NCI-H187 (cell line): ENCODE results near the gene PRICKLE2.

Experiments
- DNase-seq, 2 experiments: peaks; one replicate each; lab custom pipeline; 2025; lab: John Stamatoyannopoulos, UW

Gene PRICKLE2, protein sequence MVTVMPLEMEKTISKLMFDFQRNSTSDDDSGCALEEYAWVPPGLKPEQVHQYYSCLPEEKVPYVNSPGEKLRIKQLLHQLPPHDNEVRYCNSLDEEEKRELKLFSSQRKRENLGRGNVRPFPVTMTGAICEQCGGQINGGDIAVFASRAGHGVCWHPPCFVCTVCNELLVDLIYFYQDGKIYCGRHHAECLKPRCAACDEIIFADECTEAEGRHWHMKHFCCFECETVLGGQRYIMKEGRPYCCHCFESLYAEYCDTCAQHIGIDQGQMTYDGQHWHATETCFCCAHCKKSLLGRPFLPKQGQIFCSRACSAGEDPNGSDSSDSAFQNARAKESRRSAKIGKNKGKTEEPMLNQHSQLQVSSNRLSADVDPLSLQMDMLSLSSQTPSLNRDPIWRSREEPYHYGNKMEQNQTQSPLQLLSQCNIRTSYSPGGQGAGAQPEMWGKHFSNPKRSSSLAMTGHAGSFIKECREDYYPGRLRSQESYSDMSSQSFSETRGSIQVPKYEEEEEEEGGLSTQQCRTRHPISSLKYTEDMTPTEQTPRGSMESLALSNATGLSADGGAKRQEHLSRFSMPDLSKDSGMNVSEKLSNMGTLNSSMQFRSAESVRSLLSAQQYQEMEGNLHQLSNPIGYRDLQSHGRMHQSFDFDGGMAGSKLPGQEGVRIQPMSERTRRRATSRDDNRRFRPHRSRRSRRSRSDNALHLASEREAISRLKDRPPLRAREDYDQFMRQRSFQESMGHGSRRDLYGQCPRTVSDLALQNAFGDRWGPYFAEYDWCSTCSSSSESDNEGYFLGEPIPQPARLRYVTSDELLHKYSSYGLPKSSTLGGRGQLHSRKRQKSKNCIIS

DNA sequence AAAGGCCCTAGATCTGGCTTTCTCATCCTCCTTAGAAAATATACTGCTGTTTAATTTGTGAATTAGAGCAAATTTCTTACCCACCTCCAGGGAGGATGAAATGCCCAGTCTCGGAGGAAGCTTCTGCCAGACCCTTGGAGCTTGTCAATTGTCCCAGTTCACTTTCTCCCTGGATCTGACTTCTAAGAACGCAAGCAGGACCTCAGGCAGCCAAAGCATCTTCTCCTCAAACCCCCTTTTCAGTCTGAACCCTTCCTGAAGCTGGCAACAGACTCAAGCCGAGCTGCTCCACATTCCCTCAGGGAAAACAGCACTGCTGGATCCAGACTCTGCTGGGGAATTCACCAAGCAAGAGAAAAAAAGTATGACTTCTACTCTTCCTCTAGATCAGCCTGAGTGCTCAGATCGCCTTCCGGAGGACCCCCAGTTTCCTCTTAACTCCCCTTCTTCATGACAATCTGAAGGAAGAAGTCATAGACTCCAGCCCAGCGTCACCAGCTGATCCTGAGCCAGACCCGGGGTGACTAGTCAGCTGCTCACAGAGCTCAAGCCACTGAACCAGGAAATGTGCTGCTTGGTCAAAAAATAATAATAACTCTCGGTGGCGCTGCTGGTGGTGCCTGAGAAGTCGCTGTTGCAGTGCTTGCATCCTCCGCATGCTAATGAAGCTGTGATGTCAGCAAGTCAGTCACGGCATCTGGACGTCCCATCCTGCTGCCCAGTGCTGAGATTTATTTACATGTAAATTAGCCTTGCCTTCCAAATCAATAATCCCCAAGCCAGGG is at the start of gene PRICKLE2:
Gene PRICKLE2 (minus strand): TSS at position 641 of the 785 bp plus-strand sequence. CDS start 26,539 bp downstream, outside the sequence.
- no peak for DNase-seq

DNA sequence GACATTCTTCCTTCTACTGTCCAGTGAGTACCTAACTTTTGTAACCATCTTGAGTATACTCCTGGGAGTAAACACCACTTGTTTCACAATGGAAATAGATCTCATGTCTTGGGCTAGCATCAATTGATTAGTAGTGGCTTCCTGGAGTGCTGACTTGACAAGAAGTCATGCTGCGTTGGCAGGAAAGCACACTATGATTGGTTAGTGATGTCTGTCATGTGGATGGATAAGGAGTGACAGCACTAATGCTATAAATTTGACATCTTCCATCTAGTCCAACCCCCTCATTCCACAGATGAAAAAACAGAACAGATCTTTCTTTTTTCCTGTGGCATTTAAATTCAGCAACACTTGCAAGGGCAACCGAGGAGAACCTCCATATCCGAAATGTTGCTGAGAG is 47.6 kb upstream of the PRICKLE2 start:
- no peak for DNase-seq

DNA sequence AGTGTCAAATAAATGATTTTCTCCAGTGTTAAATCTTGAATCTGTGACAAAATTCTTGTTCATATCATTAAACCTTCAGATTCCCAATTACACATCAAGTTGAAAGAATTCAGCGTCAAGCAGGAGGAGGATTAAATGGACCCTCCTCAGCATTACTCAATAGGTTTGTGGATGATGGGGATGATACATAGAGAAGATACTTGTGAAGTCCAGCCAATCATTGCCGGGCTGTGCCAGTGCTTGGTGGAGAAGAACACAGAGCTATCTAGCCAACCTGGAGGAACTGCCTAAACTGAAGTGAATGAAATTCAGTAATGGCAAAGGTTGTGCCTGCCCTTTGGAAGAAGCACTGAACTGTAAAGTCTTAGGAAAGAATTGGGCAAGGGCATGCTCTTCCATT is 47.0 kb upstream of the PRICKLE2 start:
- no peak for DNase-seq

DNA sequence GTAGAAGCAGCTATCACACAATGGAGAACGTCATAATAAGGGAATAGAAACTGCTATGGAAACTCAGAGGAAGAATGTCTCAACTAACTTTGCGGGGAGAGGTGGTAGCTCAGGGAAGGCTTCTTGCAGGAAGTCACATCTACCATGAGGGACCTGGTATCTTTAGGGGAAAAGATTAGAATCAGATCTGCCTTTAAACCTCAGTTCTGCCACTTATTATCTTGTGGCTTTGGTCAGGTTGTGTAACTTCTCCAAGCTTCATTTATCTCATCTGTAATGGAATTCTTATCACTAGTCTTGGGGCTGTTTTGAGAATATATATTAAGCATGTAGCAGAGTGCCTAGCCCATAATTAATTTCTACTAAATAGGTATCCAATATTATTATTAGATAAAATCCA is 46.4 kb upstream of the PRICKLE2 start:
- no peak for DNase-seq

DNA sequence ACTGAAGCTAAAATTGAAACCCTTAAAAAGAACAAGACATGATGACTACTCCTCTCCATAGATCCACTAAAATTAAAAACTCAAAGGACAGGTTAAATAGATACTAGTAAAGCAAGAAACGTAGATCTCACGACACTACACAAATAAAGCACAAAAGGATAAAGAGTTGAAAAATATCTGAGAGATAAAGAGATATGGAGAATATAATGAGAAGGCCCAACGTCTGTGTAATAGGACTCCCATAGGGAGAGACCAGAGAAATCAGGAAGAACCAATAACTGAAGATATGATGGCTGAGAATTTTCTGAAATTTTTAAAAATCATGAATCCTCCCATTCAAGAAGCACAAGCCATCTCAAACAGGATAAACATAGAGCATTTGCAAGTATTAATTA is 45.6 kb upstream of the PRICKLE2 start:
- DNase-seq, result no peak

DNA sequence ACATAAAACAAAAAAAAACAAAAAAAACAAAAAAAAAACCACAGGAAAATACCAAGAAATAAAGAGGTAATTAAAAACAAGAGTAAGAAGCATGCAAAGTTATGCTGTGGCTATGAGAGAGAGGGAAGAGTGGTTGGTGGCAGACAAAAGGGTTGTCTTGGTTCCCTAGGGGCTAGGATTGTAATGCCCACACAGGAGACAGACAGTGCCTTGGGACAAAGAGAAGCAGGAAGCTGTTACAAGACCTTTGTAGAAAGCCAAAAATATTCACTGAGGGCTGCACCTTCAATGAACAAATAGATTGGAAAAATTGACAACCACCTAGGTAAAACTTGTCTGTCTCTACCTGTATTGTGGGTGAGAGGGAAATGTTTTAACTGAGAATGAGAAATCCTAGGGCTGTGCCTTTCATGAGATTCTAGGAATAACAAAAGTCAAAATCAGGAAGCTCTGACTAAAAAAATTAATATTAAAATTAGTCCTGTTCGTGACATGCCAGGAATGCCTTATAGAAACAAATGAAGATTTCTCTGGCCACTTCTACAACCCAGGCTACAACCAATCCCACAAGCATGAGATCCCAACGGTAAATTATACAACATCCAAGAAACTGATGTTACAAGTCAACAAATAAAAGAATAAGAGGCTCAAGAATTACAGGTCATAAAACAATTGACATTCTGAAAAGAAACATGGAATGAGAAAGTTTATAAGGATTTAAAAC is 45.0 kb upstream of the PRICKLE2 start:
- no peak for DNase-seq

DNA sequence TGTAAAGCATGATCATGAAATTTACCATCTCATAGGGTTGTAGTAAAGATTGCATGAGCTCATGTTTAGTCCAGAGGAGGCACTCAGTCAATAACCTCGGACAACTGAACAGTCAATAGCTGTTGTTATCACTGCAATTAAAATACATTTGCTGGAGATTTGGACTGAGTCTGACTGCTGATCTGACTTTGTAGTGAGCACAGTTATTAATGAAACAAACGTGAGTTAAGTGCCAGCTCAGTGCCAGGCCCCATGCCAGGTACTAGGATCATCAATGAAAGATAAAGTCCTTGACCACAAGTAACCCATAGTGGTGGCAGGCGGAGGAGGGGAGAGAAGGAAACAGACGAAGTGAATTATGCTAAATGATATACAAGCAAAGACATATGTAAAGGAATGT is 43.7 kb upstream of the PRICKLE2 start:
- DNase-seq, result no peak

DNA sequence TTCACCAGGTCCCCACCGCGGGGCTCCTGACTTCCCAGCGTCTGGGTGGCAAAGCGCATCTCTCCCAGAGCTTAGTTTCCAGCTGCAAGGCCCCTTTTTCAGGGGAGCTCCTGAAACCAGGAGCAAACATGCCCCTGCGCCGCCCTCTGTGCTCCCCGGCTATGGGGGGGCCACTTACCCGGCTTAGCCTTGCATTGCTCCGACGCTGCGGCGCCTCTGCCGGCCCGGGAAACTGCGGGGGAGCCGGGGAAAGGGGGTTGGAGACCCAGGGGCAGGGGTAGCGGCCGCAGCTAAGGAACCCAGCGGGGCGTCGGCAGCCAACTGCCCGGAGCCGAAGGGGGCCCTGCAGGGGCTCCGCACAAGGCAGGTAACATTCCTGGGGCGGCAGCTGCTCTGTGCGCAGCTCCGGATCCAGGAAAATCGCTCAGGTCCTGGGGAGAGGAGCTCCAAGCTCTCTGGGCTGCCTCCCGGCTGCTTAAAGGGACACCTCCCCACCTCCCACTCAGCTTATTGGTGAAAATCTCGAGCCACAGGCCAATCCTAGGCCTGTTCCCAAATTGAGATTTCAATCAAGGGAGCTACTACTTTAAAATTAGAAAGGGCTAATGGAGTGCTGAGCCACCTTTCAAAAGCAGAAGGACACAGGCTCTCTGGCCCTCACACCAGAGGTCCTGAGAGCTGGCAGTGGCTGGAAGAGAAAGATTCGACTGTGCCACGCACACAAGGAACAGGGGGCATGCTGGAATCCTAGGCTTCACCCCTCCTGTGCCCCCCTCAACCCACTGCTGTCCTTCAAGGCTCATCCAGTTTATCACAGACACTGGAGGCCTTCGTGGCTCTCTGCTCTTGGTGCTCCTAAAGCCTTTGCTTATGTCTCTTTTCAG is 42.7 kb upstream of the PRICKLE2 start:
- no peak for DNase-seq

DNA sequence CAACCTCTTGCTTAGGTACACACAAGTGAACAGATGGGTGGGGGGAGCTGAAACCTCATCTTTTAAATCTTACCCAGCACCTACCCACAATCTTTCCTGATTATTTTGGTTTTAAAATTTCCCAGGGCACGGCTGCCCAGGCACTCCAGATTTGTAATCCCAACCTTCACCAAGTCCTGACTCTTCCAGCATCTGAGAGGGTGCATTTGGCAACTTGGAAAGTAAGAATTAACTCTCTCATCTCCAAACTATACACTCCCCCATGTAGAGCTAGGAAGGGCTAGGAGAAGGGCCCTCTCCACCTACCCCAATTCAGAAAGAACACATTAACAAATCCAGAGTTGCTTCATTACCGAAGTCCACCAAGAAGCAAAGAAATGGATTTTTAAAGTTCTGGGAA is 41.7 kb upstream of the PRICKLE2 start:
- DNase-seq, result no peak

DNA sequence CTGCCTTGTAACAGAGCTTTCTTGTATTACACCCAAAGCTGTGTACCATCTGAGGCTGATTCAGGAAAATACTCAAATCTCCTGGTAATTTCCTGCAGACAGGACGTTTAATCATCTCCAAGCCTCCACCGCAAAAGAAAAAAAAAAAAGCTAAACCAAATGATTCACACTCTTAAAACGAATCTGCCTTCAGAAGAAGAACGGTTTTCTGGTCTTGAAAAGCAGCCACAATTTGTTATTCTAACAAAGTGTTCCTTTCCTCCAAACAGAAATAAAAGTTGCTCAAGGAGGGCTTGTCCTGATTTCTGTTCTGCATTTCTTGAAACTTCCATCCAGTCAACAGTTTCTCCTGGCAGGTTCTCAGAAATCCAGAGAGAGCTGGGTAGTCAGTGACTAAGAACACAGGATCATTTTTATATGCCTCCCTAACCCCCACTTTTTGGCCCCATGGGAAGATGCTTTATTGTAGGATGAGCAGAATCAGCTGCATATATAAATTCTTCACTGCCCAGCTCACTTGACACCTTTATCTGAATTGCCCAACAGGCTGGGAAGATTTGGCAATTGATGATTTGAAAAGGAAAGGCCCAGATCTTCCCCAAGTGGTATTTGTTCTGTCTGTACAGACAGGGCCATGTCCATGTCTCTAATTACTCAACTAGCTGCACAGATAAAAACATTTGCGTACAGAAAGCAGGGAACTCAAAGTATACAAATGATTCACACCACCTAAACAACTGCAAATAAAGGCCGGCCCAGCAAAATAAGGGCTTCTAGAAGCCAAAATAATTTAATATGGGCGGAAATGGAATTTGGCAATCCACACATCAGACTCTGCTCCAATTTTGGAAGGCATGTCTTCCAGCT is 41.0 kb upstream of the PRICKLE2 start:
- DNase-seq, result no peak

DNA sequence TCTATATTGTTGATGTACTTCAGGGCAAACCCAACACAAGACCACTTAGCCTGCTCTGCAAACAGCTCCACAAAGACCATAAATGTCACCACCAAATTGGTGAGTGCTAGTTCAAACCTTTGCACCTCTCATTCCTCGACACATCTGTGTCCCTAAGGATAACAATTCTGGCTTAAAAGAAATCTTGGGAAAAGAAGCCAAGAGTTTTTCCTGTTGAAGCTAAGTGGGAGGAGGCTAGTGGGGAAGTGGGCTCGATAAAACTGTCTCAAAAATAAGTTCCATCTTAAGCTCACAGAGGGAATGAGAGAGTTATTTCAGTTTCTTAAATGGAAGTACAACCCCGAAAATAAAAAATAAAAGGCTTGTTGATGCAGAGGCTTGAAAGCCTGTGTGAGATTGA is 40.4 kb upstream of the PRICKLE2 start:
- DNase-seq, result no peak

DNA sequence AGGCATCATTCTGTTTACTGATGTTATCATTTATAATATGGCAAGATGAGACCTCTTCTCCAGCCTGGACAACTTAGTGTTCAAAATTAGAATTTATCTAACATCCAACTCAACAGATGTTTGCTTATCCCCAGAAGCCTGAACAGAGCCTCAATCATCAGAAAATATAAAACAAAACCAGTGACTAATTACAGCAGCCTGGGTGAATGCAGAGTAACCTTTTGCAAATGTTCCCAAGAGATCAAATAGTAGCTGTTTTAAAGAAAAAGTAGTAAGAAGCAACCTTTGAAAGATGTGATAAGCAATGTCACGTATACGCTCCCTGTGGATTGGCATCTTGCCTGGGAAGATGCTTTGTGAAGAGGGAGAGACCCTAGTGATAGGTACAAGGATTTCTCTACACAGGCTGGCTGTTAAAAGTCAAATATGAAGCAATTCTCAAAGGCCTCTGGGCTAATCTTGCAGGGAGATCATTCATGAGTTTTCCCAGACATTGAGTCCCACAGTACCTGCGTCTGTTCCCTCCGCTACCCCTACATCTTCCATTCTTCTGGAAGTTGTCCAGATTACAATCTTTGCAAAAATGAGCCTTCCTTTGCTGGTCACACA is 39.3 kb upstream of the PRICKLE2 start:
- no peak for DNase-seq

DNA sequence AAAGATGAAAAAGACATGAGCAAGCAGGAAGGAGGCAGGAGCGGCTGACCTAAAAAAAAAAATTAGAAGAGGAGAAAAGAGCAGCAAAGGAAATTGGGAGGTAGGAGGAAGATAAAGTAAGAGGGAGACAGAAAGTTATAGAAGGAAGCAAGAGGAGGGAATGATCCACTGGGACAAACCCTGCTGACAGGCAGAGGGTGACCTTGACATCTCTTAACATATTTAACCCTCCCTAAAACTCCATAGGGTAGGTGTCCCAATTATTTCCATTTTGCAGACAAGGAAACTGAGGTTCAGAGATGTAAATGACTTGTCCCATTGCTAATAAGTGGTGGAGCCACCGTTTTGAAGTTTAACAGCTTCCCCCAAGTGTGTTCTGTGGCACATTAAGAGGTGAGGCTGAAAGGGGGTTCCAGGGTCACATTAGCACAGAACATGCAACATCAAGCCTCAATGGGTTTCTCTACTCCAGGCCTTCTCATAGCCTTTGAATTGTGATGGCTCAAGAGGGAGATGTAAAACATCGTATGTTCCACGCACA is 37.4 kb upstream of the PRICKLE2 start:
- no peak for DNase-seq

DNA sequence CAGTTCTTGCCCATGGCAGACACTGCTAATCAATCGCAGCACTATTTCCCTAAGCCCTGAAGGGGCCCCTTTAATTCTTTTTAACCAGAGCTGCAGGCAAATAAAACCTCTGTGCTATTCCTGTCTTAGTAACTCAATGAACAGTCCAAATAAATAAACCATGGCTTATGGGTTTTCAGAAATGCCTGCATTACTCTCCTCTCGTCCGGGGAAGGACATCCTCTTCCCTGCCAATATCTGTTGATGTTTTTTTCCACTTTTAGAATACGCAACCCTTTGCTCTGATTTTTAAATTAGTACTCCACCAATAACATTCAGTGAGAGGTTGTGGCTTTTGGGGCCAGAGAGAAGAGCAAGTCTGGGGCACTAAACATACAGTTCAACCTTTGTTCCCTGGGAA is 35.2 kb upstream of the PRICKLE2 start:
- DNase-seq, result no peak

DNA sequence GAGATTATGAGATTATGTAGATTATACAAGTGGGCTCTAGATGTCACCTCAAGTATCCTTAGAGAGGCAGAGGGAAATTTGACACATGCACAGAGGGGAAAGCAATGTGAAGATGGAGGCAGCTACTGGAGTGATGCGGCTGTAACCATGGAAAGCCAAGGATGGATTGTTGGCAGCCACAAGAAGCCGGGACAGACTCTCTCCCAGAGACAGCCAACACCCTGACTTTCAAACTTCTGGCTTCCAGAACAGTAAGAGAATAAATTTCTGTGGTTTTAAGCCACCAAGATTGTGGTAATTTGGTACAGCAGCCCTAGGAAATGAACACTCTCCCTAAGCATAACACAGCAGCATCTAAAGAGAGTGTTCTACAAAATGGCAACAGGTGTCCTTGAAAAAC is 34.4 kb upstream of the PRICKLE2 start:
- DNase-seq, result no peak

DNA sequence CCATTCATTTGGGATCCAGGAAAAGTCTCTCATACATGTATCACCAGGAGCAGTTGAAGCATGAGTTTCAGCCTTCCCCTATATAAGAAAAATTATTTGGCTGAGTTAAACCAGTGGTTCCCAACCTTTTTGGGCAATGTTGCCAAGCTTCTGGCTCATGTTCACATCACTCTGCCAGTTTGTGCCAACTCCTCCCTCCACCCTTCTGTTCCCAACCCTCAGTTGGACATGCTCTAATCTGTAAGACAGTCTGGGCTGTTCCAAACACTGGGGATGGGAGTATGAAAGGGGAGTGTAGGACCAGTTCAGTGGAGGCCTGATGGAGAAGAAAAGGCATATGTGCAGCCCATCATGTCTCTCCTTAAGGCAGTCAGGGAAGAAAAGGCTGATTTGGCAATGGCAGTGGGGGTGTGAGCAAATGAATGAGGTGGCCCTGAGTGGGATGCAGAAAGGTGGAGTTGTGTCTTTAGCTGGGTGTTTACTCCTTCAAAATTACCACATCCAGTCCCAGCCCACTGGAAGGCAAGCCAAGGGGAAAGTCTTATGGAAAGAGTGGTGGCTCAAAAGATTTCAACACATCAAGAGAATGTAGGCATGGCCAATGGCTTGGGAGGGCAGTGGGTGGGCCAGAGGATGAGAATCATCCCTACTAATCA is 32.0 kb upstream of the PRICKLE2 start:
- DNase-seq, result no peak

DNA sequence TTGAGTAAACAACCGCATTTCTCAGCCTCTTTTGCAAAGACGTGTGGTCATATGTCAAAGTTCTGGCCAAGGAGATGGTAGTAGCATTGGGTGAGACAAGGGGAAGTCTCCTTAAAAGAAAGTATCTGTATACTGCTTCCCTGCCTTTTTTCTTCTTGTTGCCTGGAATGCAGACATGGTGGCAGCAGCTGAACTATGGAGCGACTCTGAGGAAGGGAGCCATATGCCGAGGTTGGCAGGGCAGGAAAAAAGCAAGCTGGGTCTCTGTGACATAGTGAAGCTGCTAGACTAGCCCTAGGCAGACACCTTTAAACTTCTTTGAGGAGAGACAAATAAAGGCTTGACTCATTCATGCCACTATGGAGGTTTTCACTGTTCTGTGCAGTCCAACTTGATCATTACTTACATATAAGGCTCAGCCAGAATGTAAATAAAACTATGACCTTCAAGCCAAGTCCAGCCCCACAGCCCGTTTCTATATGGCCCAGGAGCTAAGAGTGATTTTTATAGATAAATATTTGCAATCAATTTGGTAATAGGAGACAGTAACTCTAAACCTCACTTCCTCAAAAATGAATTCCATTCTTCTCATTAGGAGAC is 30.6 kb upstream of the PRICKLE2 start:
- no peak for DNase-seq

DNA sequence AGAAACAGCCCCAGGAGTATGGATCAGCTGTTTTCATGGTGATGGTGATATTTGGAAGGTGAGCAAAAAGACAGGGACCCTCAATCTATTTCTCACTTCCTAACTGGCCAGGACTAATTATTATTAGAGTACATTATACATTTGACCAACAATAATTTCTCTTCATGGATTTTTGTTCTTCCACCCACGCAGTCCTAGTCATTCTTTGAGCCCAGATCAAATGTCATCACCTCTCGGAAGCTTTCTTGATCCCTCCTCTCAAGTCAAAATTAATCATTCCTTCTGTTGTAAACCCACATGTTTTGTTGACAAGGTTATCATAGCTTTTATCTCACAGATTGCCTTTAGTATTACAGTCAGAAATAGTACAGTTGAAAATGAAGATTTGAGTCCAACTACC is 29.2 kb upstream of the PRICKLE2 start:
- DNase-seq, result no peak
